GM12891 (cell line): ENCODE results near the gene CHORDC1.

Experiments
- PAX5 ChIP-seq: IDR thresholded peaks from 2 replicates; pipeline ENCODE4 v1.6.1; 2011; ENCODE audit warnings: low read length, moderate library complexity, mild to moderate bottlenecking; ENCODE audit not compliant: insufficient read depth, severe bottlenecking
- POLR2A ChIP-seq: IDR thresholded peaks from 2 replicates; pipeline ENCODE4 v1.6.1; 2011; ENCODE audit warnings: low read depth, low read length, control low read depth
- POLR2AphosphoS5 ChIP-seq: IDR thresholded peaks from 2 replicates; pipeline ENCODE4 v1.6.1; 2011; ENCODE audit warnings: low read depth, low read length, control low read depth
- TAF1 ChIP-seq: IDR thresholded peaks from 2 replicates; pipeline ENCODE4 v1.6.1; 2011; ENCODE audit warnings: low read depth, low read length, control low read depth

DNA sequence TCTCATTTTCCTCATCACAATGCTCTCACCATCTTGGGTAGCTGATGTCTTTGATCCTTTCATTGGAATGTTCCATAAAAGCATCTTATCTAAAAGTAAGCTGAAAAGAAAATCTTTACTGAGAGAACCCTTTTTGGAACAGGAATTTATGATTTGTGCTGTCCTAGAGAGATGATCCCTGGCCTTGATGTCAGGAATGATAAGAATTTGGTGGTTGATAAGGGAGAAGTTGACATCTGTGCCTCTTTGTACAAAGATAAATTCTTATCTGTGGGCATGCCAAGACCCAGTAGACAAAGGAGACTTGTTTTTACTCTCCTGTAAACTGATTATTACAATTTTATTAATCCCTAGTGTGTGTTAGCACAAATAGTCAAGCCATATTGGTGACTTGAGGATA is 51.5 kb downstream of the CHORDC1 start:
- TF ChIP-seq TAF1: no peak
- TF ChIP-seq POLR2AphosphoS5: no peak
- TF ChIP-seq PAX5: no peak
- TF ChIP-seq POLR2A: no peak
